ENCODE data around the gene MMAB.

The MMAB gene

DNA sequence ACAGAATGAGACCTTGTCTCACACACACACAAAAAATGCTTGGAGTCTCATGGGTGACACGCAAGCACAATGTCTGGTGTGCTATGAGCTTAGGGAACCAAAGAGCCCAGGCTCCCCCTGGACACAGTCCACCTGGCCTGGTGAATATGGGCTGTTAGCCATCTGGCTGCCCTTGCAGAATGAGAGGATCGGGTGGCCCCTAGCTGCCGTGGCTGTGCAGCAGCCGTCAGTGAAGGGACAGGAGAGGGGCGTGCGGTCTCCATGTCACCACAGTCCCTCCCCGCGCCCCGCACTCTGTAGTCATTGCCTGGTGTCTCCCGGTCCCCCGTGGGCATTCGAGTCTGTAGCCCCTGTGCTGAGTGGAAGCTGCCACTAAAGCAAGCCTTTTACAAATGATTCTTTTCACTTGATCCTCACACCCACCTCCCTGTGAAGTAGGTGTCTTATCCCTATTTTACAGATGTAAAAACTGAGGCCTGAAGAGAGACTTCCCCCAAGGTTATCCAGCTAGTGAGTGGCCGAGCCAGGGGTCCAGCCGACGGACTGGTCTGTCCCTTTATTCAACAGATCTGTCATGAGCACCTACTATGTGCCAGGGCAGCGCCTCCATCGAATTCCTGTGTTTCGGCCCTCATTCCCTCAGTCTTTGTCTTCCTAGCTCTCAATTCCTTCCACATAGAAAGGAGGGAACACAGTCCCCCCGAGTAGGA is 19.0 kb upstream of the MMAB start:
- DNase-seq (ENCODE audit: low read depth): no peak
- no peak for TF ChIP-seq CTCF (IDR thresholded peaks at IDR 0.05; ENCODE audit: insufficient read depth, low read depth, low read length, missing control alignments)
- H3K4me3 ChIP-seq (ENCODE audit: low read length): no peak overlapping the region

GRCh38 chr12:109591041-109591440 is 17.7 kb upstream of the MMAB start:
- H3K4me3 ChIP-seq (ENCODE audit: low read length): no peak overlapping the region
- TF ChIP-seq CTCF (IDR thresholded peaks at IDR 0.05; ENCODE audit: insufficient read depth, low read depth, low read length, missing control alignments): no peak
- no peak for DNase-seq (ENCODE audit: low read depth)

- no peak for DNase-seq (ENCODE audit: low read depth)
- no peak for TF ChIP-seq CTCF (IDR thresholded peaks at IDR 0.05; ENCODE audit: insufficient read depth, low read depth, low read length, missing control alignments)
- H3K4me3 ChIP-seq (ENCODE audit: low read length): no peak overlapping the region
Measured at GRCh38 chr12:109590566-109590965, 17.3 kb upstream of the MMAB start.

- no peak for TF ChIP-seq CTCF (IDR thresholded peaks at IDR 0.05; ENCODE audit: insufficient read depth, low read depth, low read length, missing control alignments)
- no peak for DNase-seq (ENCODE audit: low read depth)
- H3K4me3 ChIP-seq (ENCODE audit: low read length): no peak overlapping the region
Measured at GRCh38 chr12:109589691-109590245, 16.5 kb upstream of the MMAB start.

- H3K4me3 ChIP-seq (ENCODE audit: low read length): no peak overlapping the region
Measured at GRCh38 chr12:109589240-109589590, 15.9 kb upstream of the MMAB start.

DNA sequence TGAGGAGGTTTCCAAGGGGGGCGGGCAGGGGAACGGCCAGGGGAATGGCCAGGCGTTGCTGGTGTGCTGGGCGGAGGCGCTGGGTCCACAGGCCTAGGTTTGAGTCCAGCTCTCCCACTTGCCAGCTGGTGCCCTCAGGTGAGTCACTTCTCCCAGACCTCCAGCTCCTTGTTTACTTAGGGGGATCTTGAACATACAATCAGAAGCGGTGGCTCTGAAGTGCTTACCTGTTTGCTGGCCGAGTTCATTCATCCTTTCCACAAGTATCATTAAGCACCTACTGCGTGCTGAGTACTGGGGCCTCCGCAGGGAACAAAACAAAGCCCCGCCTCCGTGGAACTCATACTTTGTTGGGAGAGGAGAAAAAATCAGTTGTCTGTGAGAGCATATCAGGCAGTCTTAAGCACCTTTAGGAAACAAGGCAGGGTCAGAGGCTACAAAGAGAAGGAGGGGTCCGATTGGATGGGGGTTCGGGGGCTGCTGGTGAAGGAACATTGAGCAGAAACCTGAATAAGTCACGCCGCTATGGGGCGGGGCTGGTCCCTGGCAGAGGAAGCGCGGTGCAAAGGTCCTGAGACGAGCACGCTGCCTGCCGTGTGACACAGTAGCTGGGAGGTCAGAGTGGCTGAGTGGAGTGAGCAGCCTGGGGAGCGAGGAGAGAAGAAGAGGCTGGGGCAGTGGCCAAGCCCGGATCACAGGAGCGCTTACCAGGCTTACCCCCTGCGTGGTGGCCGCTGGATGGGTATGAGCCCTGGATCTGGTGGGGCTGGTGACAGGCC is 15.3 kb upstream of the MMAB start:
- H3K4me3 ChIP-seq (ENCODE audit: low read length): no peak overlapping the region
- no peak for DNase-seq (ENCODE audit: low read depth)
- no peak for TF ChIP-seq CTCF (IDR thresholded peaks at IDR 0.05; ENCODE audit: insufficient read depth, low read depth, low read length, missing control alignments)

More at GRCh38 chr12:109589240-109589590, 15.9 kb upstream of the MMAB start:
- DNase-seq (ENCODE audit: low read depth): no peak
- no peak for TF ChIP-seq CTCF (IDR thresholded peaks at IDR 0.05; ENCODE audit: insufficient read depth, low read depth, low read length, missing control alignments)

All from epithelial cell of esophagus (primary cell).